H1 (cell line): ENCODE data around the gene POLR3H. TPM values are rescaled to one million over a fixed set of nuclear protein-coding genes. Genes with fewer than 3 reads are reported as not detected.

ENCODE experiments used
- CTCF ChIA-PET: fragments of 300-600 bp; sonication (Branson Sonifier 250); formaldehyde crosslinking; loops from one replicate; lab custom pipeline; 2021; ENCODE audit not compliant: partially characterized antibody; lab: Charles Lee
- POLR2A ChIA-PET: fragments of 300-600 bp; sonication (Branson Sonifier 250); formaldehyde crosslinking; loops from one replicate; lab custom pipeline; 2021; ENCODE audit warnings: inconsistent platforms; ENCODE audit not compliant: partially characterized antibody; lab: Charles Lee
- DNase-seq, 2 experiments: peaks; one replicate each; pipeline versions ENCODE4 v3.0.0 to v3.0.0-alpha.2; 2010 to 2022; ENCODE audit warnings: low spot score in 2 of 2, low read depth in 1 of 2, mixed read lengths in 1 of 2
- FAIRE-seq: peaks from 2 replicates; lab custom pipeline; 2011; peaks lifted over from hg19 to GRCh38; lab: Jason Lieb, UNC
- H2AFZ ChIP-seq: 2 replicates; pipeline ENCODE4 v1.8.1; 2012; ENCODE audit warnings: low read length, inconsistent platforms
- H2AK5ac ChIP-seq: 2 replicates; pipeline ENCODE4 v1.6.1; 2013; ENCODE audit warnings: low read depth, low read length
- H2BK120ac ChIP-seq: replicated peaks from 2 replicates; pipeline ENCODE3; 2013; ENCODE audit warnings: low read depth, low read length, inconsistent platforms
- H2BK12ac ChIP-seq: 2 replicates; pipeline ENCODE4 v1.6.1; 2013; ENCODE audit warnings: low read depth, low read length
- H2BK15ac ChIP-seq: 2 replicates; pipeline ENCODE4 v1.6.1; 2013; ENCODE audit warnings: low read length
- H2BK20ac ChIP-seq: 2 replicates; pipeline ENCODE4 v1.6.1; 2013; ENCODE audit warnings: low read length
- H2BK5ac ChIP-seq: 2 replicates; pipeline ENCODE4 v1.6.1; 2013; ENCODE audit warnings: low read depth, low read length
- H3K14ac ChIP-seq: 2 replicates; pipeline ENCODE4 v1.6.1; 2013; ENCODE audit warnings: inconsistent platforms; ENCODE audit not compliant: insufficient read length
- H3K18ac ChIP-seq: 2 replicates; pipeline ENCODE4 v1.6.1; 2013; ENCODE audit warnings: low read length; ENCODE audit errors: extremely low read depth
- H3K23ac ChIP-seq: 2 replicates; pipeline ENCODE4 v1.6.1; 2013; ENCODE audit warnings: inconsistent platforms; ENCODE audit not compliant: insufficient read length
- H3K23me2 ChIP-seq: 2 replicates; pipeline ENCODE4 v1.6.1; 2013; ENCODE audit warnings: low read depth, low read length
- H3K27ac ChIP-seq: 2 replicates; pipeline ENCODE4 v1.6.1; 2011; ENCODE audit warnings: low read depth, low read length, inconsistent platforms
- H3K27me3 ChIP-seq, 4 experiments: replicated peaks in 1 of 4; 1 replicate in 1 of 4; 2 replicates in 3 of 4; pipeline versions ENCODE4 v1.6.1 to v1.8.1; 2011 to 2013; ENCODE audit warnings: low read length in 3 of 4, mild to moderate bottlenecking in 3 of 4, inconsistent platforms in 2 of 4, mixed read lengths in 2 of 4, moderate library complexity in 1 of 4; ENCODE audit not compliant: control insufficient read depth in 3 of 4, insufficient read depth in 3 of 4; ENCODE audit errors: extremely low read depth in 1 of 4
- H3K36me3 ChIP-seq, 4 experiments: 2 replicates each; pipeline versions ENCODE4 v1.6.1 to v1.8.1; 2011 to 2013; ENCODE audit warnings: mild to moderate bottlenecking in 4 of 4, low read length in 3 of 4, moderate library complexity in 2 of 4, control low read depth in 1 of 4, inconsistent platforms in 1 of 4; ENCODE audit not compliant: insufficient read depth in 4 of 4, control insufficient read depth in 2 of 4
- H3K4ac ChIP-seq: replicated peaks from 2 replicates; pipeline ENCODE3; 2013; ENCODE audit warnings: low read length, low read depth, mixed read lengths, inconsistent platforms; ENCODE audit not compliant: insufficient read length
- H3K4me1 ChIP-seq, 4 experiments: replicated peaks in 1 of 4; 1 replicate in 1 of 4; 2 replicates in 3 of 4; pipeline versions ENCODE4 v1.6.1 to v1.8.1; 2011 to 2013; ENCODE audit warnings: low read length in 3 of 4, inconsistent platforms in 2 of 4, mixed read lengths in 1 of 4; ENCODE audit not compliant: insufficient read depth in 4 of 4, control insufficient read depth in 3 of 4
- H3K4me2 ChIP-seq, 2 experiments: 2 replicates each; pipeline versions ENCODE4 v1.6.1 to v1.8.1; 2011 to 2013; ENCODE audit warnings: low read depth in 2 of 2, low read length in 2 of 2, control low read depth in 1 of 2, inconsistent platforms in 1 of 2, mild to moderate bottlenecking in 1 of 2; ENCODE audit not compliant: insufficient read depth in 1 of 2
- H3K4me3 ChIP-seq, 4 experiments: fragments of 200-600, 300-600 bp in 1 of 4; sonication (generic), shearing (Covaris generic), sonication (Bioruptor Twin) in 1 of 4; 2 replicates each; pipeline versions ENCODE4 v1.5.1 to v1.8.1; 2011 to 2016; ENCODE audit warnings: low read length in 4 of 4, low read depth in 3 of 4, control low read depth in 2 of 4, inconsistent platforms in 2 of 4, mild to moderate bottlenecking in 2 of 4, mixed read lengths in 1 of 4, moderate library complexity in 1 of 4; ENCODE audit not compliant: insufficient read depth in 2 of 4; ENCODE audit errors: extremely low read depth in 1 of 4
- H3K56ac ChIP-seq: replicated peaks from 2 replicates; pipeline ENCODE3; 2013; ENCODE audit warnings: low read depth, mild to moderate bottlenecking, mixed read lengths, low read length, inconsistent platforms; ENCODE audit not compliant: insufficient read length
- H3K79me1 ChIP-seq: 2 replicates; pipeline ENCODE4 v1.6.1; 2013; ENCODE audit warnings: low read depth, low read length, control low read depth
- H3K79me2 ChIP-seq, 2 experiments: 2 replicates each; pipeline versions ENCODE4 v1.6.1 to v1.8.1; 2012 to 2013; ENCODE audit warnings: low read length in 2 of 2, mild to moderate bottlenecking in 2 of 2, inconsistent platforms in 1 of 2; ENCODE audit not compliant: insufficient read depth in 2 of 2, control insufficient read depth in 1 of 2
- H3K9ac ChIP-seq, 4 experiments: replicated peaks in 1 of 4; 1 replicate in 1 of 4; 2 replicates in 3 of 4; pipeline versions ENCODE4 v1.6.1 to v1.8.1; 2011 to 2013; ENCODE audit warnings: low read depth in 3 of 4, low read length in 3 of 4, control low read depth in 2 of 4, mild to moderate bottlenecking in 2 of 4, moderate library complexity in 2 of 4, inconsistent platforms in 1 of 4; ENCODE audit errors: extremely low read depth in 1 of 4
- H3K9me3 ChIP-seq, 2 experiments: 2 replicates each; pipeline versions ENCODE4 v1.6.1 to v1.8.1; 2012 to 2013; ENCODE audit warnings: mild to moderate bottlenecking in 2 of 2, moderate library complexity in 2 of 2, control low read depth in 1 of 2, inconsistent platforms in 1 of 2, low read depth in 1 of 2, low read length in 1 of 2, mixed read lengths in 1 of 2; ENCODE audit not compliant: insufficient read depth in 2 of 2
- H4K20me1 ChIP-seq, 2 experiments: replicated peaks in 1 of 2; 2 replicates each; pipeline versions ENCODE3 to v1.8.1; 2011 to 2013; ENCODE audit warnings: inconsistent platforms in 2 of 2, low read length in 2 of 2, mild to moderate bottlenecking in 1 of 2; ENCODE audit not compliant: insufficient read depth in 2 of 2, control insufficient read depth in 1 of 2
- H4K5ac ChIP-seq: 2 replicates; pipeline ENCODE4 v1.6.1; 2013; ENCODE audit warnings: low read length, low read depth, mixed read lengths, inconsistent platforms; ENCODE audit not compliant: insufficient read length
- H4K8ac ChIP-seq: 2 replicates; pipeline ENCODE4 v1.8.0; 2013; ENCODE audit warnings: mild to moderate bottlenecking, moderate library complexity, low read length, inconsistent platforms; ENCODE audit not compliant: insufficient read depth; ENCODE audit errors: extremely low read depth
- H4K91ac ChIP-seq: replicated peaks from 2 replicates; pipeline ENCODE3; 2013; ENCODE audit warnings: low read length, mixed read lengths, inconsistent platforms; ENCODE audit not compliant: insufficient read length
- ASH2L ChIP-seq: fragments of 200-600, 300-600 bp; sonication (generic); IDR thresholded peaks from one replicate; pipeline ENCODE4 v1.7.1; 2017; ENCODE audit warnings: low read length
- BRCA1 ChIP-seq: IDR thresholded peaks from 2 replicates; pipeline ENCODE4 v1.6.1; 2012; ENCODE audit warnings: low read depth, low read length, improper control_type of control experiment
- CHD1 ChIP-seq: IDR thresholded peaks from 2 replicates; pipeline ENCODE4 v1.6.1; 2012; ENCODE audit warnings: low read depth, low read length, improper control_type of control experiment
- EGR1 ChIP-seq: IDR thresholded peaks from 2 replicates; pipeline ENCODE4 v1.6.1; 2011; ENCODE audit warnings: low read depth, low read length, borderline replicate concordance
- EP300 ChIP-seq, 2 experiments: IDR thresholded peaks; 1 replicate in 1 of 2; 2 replicates in 1 of 2; pipeline ENCODE4 v1.6.1; 2011 to 2012; ENCODE audit warnings: low read depth in 2 of 2, low read length in 2 of 2, mild to moderate bottlenecking in 2 of 2, borderline replicate concordance in 1 of 2, inconsistent platforms in 1 of 2, moderate library complexity in 1 of 2
- JUN ChIP-seq: IDR thresholded peaks from 2 replicates; pipeline ENCODE4 v1.6.1; 2011; ENCODE audit warnings: low read depth, mild to moderate bottlenecking, improper control_type of control experiment, low read length
- MAFK ChIP-seq: IDR thresholded peaks from 2 replicates; pipeline ENCODE4 v1.6.1; 2012; ENCODE audit warnings: low read depth, mild to moderate bottlenecking, improper control_type of control experiment, low read length
- NRF1 ChIP-seq: IDR thresholded peaks from 2 replicates; pipeline ENCODE4 v1.6.1; 2011; ENCODE audit warnings: mild to moderate bottlenecking, low read depth, low read length, improper control_type of control experiment
- RAD21 ChIP-seq, 2 experiments: IDR thresholded peaks in 1 of 2; conservative IDR thresholded peaks in 1 of 2; 2 replicates each; pipeline ENCODE4 v1.6.1; 2011; ENCODE audit warnings: low read depth in 2 of 2, low read length in 2 of 2, improper control_type of control experiment in 1 of 2, inconsistent platforms in 1 of 2, mild to moderate bottlenecking in 1 of 2, moderate library complexity in 1 of 2
- SIN3A ChIP-seq, 2 experiments: IDR thresholded peaks in 1 of 2; conservative IDR thresholded peaks in 1 of 2; 2 replicates each; pipeline ENCODE4 v1.6.1; 2011 to 2012; ENCODE audit warnings: low read length in 2 of 2, improper control_type of control experiment in 1 of 2, low read depth in 1 of 2, mild to moderate bottlenecking in 1 of 2
- SP4 ChIP-seq: IDR thresholded peaks from 2 replicates; pipeline ENCODE4 v1.6.1; 2012; ENCODE audit warnings: low read length, inconsistent platforms
- TAF7 ChIP-seq: optimal IDR thresholded peaks from 2 replicates; pipeline ENCODE3; 2011; ENCODE audit warnings: low read depth, mild to moderate bottlenecking, inconsistent platforms, low read length, moderate library complexity, borderline replicate concordance
- TEAD4 ChIP-seq: IDR thresholded peaks from 2 replicates; pipeline ENCODE4 v1.6.1; 2012; ENCODE audit warnings: low read depth, low read length, inconsistent platforms, mixed read lengths
- WGBS, 2 experiments: shearing (Covaris generic) in 1 of 2; methylation state at CpG; one replicate each; pipeline versions ENCODE4 v1.1.6 to v1.1.7; 2013 to 2015; ENCODE audit warnings: low lambda C conversion rate in 2 of 2, mixed read lengths in 2 of 2, inconsistent platforms in 1 of 2, low coverage in 1 of 2, missing lambda C conversion rate in 1 of 2; ENCODE audit not compliant: insufficient replicate concordance in 2 of 2, insufficient coverage in 1 of 2, insufficient read length in 1 of 2; ENCODE audit errors: extremely low coverage in 1 of 2, missing lambda C conversion rate in 1 of 2; 5-methylcytosine and 5-hydroxymethylcytosine counted together
- polyA plus RNA-seq, 7 experiments: library from polyadenylated mRNA; depleted of rRNA in 3 of 7; stranded (reverse) in 5 of 7; unstranded in 2 of 7; fragments of >200 nt in 5 of 7; fragments of 200-250 nt in 2 of 7; gene quantifications; 1 replicate in 5 of 7; 2 replicates in 1 of 7; 4 replicates in 1 of 7; pipeline versions ENCODE4 v1.2.1 to v1.2.3, GENCODE V29; 2011 to 2013; ENCODE audit warnings: missing spikeins in 2 of 7, mixed read lengths in 2 of 7
- total RNA-seq: library from RNA; stranded (reverse); fragmentation: NEBNext Ultra II Directional; extraction: Animal tissue kit (Norgen Biotek cat#: 25700); gene quantifications from 2 replicates; pipeline ENCODE4 v1.2.1, GENCODE V29; 2021
- TF ChIP-seq, protein P1 (sequence below): IDR thresholded peaks from 2 replicates; pipeline ENCODE4 v1.6.1; 2012; ENCODE audit warnings: inconsistent platforms

Gene POLR3H
- total and polyA plus RNA-seq, 2 of the 8 experiments (the other 6 are each of a cell fraction or from before 2014, with no cell fraction given), result 29.7 to 39.2 TPM

DNA sequence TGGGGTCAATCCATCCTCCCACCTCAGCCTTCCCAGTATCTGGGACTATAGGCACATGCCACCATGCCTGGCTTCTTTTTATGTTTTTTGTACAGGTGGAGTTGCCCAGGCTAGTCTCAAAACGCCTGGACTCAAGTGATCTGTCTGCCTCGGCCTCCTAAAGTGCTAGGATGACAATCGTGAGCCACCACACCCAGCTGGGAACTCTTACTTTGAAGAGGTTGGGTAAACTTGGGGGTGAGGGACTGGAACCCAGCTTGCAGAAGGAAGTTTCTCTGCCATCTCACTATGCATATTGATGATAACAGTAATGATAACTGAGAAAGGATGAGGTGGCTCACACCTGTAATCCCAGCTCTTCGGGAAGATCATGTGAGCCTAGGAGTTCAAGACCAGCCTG, 39.5 kb downstream of the POLR3H start:
- H3K4me2 ChIP-seq, result no peak overlapping the region
- H3K56ac ChIP-seq, result no peak overlapping the region
- H4K20me1 ChIP-seq, result peaks cover 0 to 8% of the 10 kb centered on the region in 2 experiments
- H4K5ac ChIP-seq, result no peak overlapping the region
- FAIRE-seq (no peak), DNase-seq (no peak)
- H2BK12ac ChIP-seq, result no peak overlapping the region
- no peaks in the 10 kb centered on the region for H3K9me3 ChIP-seq
- H3K14ac ChIP-seq, result no peak overlapping the region
- no peak overlapping the region for H2BK15ac ChIP-seq
- ChIA-PET CTCF (interaction anchor here (1.1 to 17.6 kb wide), 6 partner anchors 8 to 43 kb away, joined by 4 to 218 read pairs (median 5); no protein-coding TSS in a partner anchor), POLR2A (interaction anchor here (0.8 to 3.7 kb wide), 5 partner anchors 13 to 124 kb away, joined by 3 to 16 read pairs (median 4); partner anchors contain the start of genes ACO2, PHF5A and TOB2)
- no peak overlapping the region for H4K91ac ChIP-seq
- H2AK5ac ChIP-seq, result no peak overlapping the region
- H3K4me1 ChIP-seq, result no peaks in the 10 kb centered on the region
- no peaks in the 10 kb centered on the region; the same call in none of the 2 replicates for H3K79me1 ChIP-seq
- H2BK120ac ChIP-seq, result no peak overlapping the region
- no peak overlapping the region for H2BK20ac ChIP-seq
- H3K23ac ChIP-seq, result no peak overlapping the region
- H3K79me2 ChIP-seq, result peaks cover 0 to 5% of the 10 kb centered on the region in 2 experiments; a peak in 1 of 4 replicates
- H2BK5ac ChIP-seq, result no peak overlapping the region
- no peak overlapping the region for H4K8ac ChIP-seq
- no peak overlapping the region for H2AFZ ChIP-seq
- H3K9ac ChIP-seq, result no peak overlapping the region
- 96% methylated on average over 4 of the region's 4 CpGs; no CpG with 5 or more reads in 1 of the 2 experiments for WGBS, 2 experiments
- peaks cover 0 to 13% (median 4%) of the 10 kb centered on the region in 4 experiments; a peak in 5 of 8 replicates for H3K36me3 ChIP-seq
- no peaks in the 10 kb centered on the region for H3K23me2 ChIP-seq
- no peaks in the 10 kb centered on the region for H3K27me3 ChIP-seq
- no peak overlapping the region for H3K4ac ChIP-seq
- H3K27ac ChIP-seq, result no peak overlapping the region
- no peak overlapping the region for H3K4me3 ChIP-seq
- no peak overlapping the region for H3K18ac ChIP-seq
- no peak for TF ChIP-seq TEAD4
- TF ChIP-seq SP4, result no peak
- TF ChIP-seq ASH2L, result no peak
- TF ChIP-seq, protein P1, sequence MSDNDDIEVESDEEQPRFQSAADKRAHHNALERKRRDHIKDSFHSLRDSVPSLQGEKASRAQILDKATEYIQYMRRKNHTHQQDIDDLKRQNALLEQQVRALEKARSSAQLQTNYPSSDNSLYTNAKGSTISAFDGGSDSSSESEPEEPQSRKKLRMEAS, result no peak
- TF ChIP-seq EP300 (IDR thresholded peaks at IDR 0.05; ENCODE audit: borderline replicate concordance in 1 of 2, low read depth in 2 of 2, low read length in 2 of 2), result no peak
- TF ChIP-seq JUN, result no peak
- no peak for TF ChIP-seq NRF1
- TF ChIP-seq EGR1, result no peak
- TF ChIP-seq RAD21 (IDR thresholded peaks at IDR 0.05 in 1 of 2, conservative IDR thresholded peaks at IDR 0.05 in 1 of 2; ENCODE audit: low read depth in 2 of 2, low read length in 2 of 2), result no peak
- no peak for TF ChIP-seq SIN3A (conservative IDR thresholded peaks at IDR 0.05 in 1 of 2, IDR thresholded peaks at IDR 0.05 in 1 of 2; ENCODE audit: low read depth in 1 of 2, low read length in 2 of 2)
- no peak for TF ChIP-seq CHD1
- TF ChIP-seq TAF7, result no peak
- TF ChIP-seq BRCA1, result no peak
- TF ChIP-seq MAFK, result no peak
